Measurements from ENCODE around the gene ABHD15.

DNA sequence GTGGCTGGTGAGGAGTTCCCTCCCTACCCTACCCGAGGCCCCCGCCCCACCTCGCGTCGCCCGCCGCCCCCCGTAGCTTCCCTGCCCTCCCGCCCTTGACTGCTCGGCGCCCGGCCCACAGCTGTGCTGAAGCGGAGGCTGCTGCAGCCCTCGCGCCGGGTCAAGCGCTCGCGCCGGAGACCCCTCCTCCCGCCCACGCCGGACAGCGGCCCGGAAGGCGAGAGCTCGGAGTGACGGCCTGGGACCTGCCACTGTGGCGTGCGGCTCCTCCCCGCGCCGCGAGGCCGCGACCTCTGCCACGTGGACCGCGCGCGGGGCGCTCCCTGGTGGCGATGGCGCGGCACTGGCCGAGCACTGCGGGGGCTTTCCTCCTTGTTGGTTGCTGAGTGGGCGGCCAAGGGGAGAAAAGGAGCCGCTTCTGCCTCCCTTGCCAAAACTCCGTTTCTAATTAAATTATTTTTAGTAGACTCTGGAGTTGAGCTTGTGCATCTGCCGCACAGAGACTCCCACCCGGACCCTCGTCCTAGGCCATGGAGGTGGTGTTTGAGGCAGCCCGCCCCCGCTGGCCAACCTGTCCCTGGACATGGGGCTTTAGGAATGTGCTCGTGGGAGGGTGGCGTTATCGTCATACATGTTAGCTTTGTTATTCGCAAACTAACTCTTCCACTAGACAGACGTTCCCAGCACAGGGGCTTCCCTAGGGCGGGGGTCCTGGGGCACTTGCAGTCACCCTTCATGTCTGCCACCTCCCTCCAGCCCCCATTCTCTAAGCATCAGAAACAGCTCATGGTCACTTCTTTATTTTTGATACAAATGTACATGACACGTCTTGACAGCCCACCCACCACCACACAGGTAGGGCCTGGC lies 6.1 kb upstream of the ABHD15 start:
- peak; percentile 30; the same call in 1 of the 3 replicates for TF ChIP-seq CTCF (IDR thresholded peaks at IDR 0.05)
- no peak for TF ChIP-seq POLR2A (IDR thresholded peaks at IDR 0.05; ENCODE audit: low read length)
- peak; percentile 10 for TF ChIP-seq MAFK (IDR thresholded peaks at IDR 0.05; ENCODE audit: partially characterized antibody)
- TF ChIP-seq SREBF2 (IDR thresholded peaks at IDR 0.05) = no peak
- no peak for TF ChIP-seq HOXB5 (CRISPR knock-in tag; IDR thresholded peaks at IDR 0.05)
- no peak for TF ChIP-seq ESRRA (IDR thresholded peaks at IDR 0.05; ENCODE audit: borderline replicate concordance, low read length)
- no peak for TF ChIP-seq EHMT2 (IDR thresholded peaks at IDR 0.05; ENCODE audit: low read depth)
- no peak for TF ChIP-seq RCOR1 (IDR thresholded peaks at IDR 0.05; ENCODE audit: low read depth, low read length)
- TF ChIP-seq MYC (IDR thresholded peaks at IDR 0.05; ENCODE audit: borderline replicate concordance, low read length) = no peak
- no peak for TF ChIP-seq EP300 (IDR thresholded peaks at IDR 0.05)
- no peak; a peak in 1 of 5 replicates for TF ChIP-seq RAD21 (conservative IDR thresholded peaks at IDR 0.05 in 1 of 2, IDR thresholded peaks at IDR 0.05 in 1 of 2)
- no peak for TF ChIP-seq USF2 (IDR thresholded peaks at IDR 0.05)
- no peak for TF ChIP-seq POLR2AphosphoS2 (conservative IDR thresholded peaks at IDR 0.05; ENCODE audit: low read length)

Measured in A549 (cell line).